HG03354 (cell line): ENCODE measurements around the gene IRGQ.

Source experiments
- ATAC-seq: cut with Tn5 transposase; IDR thresholded peaks from one replicate; pipeline ENCODE4 v1.9.1; 2021; ENCODE audit warnings: mild to moderate bottlenecking; ENCODE audit not compliant: unreplicated experiment, poor library complexity, severe bottlenecking

IRGQ gene

DNA sequence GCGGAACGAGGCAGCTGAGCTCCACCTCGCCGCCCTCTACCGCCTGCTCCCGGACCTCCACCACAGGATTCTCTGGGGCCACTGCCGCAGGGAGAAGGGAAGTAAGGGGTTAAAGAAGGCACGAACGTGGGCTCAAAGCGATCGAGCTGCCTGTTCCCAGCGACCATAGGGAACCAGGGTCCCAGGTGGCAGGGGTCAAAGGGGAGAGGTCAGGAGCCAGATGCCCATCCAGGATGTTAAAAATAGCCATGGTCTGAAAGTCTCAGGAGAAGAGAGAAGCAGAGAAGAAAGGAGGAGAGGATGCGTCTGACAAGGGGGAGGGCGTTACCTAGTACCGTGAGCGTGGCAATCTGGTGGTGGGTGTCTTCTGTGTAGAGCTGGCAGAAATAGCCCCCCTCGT lies 30.9 kb upstream of the IRGQ start:
- ATAC-seq: no peak

DNA sequence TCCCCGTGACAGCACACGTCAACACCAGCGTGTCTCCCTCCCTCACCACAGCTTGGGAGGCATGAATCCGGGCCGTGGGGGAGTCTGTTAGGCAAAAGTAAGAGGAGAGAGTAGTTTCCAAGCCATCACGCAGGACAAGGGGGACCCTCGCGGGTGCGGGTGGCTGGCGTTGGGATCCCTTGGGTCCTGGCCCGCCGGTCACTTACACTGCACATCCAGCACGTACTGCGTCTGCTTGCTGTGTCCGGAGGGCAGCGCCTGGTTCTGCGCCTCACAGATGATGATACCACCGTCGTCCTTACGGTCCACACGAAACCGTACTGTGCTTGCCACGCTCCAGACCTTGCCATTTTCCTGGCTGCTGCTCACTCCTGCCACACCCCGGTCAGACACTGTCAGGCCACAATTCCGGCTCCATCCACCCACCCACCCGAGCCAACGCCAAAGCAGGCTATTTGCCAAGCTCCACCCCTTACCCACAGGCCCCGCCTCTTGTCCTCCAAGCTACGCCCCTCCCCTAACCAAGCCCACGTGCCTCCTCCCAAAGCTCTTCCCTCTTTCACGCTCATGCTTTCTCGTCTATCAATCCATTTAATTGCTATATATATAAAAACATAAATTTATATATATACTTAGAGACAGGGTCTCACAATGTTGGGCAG lies 30.1 kb upstream of the IRGQ start:
- no peak for ATAC-seq

DNA sequence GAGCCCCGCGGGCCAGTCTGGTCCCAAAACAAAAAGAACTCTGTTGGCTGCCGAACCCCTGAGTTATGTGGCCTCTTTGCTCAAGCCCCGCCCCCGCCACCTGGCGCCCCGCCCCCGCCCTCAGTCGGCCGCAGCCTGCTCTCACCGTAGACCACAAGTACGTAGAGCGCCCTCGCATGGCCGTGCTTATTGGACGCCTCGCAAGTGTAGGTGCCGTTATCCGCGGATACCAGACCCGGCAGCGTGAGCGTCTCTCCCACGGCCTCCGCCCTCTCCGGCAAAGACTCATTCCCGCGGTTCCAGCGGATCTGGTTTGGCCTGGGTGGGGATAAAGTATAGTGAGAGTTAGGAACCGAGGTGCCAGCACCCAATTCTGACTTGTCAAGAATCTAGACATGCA lies 29.0 kb upstream of the IRGQ start:
- ATAC-seq: no peak

DNA sequence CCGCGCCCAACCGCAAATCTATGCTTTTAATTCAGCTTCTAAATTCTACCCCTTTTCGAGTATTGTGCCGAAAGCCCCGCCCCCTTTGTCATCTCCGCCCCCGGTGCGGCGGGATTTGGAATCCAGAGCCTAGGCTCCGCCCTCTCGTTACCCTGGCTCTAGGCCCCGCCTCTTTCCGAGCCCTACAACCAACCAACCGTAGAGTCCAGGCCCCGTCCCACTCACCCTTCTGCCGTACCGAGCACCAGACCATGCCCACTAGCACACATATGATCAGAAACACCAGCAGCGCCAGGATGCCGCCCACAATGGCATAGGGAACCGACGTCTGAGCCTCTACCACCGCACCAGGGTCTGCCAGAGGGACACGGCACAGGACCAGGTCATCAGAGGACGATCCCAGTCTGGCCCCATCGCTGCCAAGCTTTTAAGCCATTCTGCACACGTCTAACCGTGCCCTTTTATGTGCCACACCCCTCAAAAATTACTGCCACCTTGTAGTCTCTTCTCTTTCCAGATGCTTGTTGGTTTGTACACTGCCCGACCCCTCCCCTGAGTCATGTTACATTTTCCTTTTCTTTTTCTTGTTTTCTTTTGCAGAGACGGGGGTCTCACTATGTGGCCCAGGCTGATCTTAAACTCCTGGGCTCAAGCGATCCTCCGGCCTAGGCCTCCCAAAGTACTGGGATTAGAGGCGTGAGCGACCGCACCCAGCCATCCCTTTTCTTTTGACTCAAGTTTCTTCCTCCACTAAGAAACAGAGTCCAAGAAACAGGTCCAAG lies 28.1 kb upstream of the IRGQ start:
- ATAC-seq: no peak

DNA sequence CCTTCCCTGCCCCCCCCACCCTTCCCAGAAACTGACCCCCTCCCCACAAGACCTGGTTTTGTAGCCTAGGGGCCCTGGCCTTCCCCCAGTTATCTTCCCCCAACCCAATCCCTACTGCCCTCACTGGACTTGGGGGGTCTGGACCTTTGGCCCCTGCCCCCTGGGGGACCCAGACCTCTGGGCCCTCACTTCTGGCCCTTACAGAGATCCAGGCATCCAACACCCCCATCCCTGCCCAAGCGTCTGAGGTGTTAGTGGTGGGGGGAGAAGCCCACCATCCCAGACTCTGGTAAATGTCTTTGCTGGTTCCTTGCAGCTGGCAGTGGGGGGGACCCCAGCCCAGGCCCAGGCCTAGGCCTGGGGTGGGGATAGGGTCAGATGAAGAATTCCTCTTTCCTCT lies 27.0 kb upstream of the IRGQ start:
- no peak for ATAC-seq

DNA sequence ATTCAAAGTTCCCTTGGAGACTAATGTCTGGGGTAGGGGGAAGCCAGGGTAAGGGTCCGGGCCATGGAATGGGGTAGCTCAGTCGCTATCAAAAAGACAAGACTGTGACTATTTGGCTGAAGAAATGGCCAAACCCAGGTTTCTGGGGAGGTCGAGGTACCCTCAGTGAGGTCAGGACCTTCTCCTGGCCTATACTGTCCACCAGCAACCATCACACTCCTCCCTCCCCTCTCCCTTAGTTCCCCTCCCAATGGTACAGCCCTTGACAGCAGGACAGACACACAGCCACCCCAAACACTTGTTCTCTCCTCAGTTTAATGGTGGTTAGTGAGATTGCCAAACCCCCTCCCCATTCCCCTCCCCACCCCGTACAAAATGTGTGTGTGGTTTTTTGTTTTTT lies 26.1 kb upstream of the IRGQ start:
- no peak for ATAC-seq

DNA sequence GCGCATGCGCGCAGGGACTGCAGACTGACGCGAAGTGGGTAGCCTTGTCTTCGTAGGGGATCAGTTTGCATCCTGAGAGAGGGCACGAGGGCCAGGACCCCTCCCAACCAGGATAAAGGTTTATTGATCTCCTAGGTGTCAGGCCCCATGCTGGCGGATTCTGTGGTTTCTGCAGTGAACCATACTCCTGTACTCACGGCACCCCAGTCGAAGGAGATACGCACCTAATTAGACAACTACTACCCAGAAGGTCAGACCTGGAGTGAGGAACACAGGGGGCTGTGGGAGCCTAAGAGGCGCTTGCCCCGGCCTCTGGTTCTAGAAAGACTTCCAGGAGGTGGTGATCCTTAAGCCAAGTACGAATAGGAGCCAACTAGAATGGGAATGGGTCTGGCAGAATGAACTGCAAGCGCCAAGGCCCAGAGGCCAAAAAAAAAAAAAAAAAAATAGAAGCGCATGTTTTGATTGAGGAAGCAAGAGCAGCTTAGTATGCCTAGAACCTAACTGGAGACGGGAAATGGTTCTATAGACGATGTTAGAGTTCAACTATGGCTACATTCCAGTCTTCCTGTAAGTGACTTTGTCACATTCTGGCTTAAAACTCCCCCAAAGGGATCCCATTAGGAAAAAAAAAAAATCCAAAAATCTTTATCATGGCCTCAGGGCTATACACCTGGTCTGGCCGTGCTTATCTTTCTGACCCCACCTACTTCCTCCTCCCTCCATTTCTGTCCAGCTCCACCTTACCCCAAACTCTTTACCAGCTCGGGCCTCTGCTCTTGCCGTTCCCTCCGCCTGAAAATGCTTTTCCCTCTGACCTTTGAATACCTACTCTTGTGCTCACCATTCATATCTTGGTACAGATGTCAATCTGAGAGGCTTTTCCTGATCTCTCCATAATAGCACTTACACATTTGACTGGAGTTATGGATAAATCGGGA lies 24.4 kb upstream of the IRGQ start:
- no peak for ATAC-seq

DNA sequence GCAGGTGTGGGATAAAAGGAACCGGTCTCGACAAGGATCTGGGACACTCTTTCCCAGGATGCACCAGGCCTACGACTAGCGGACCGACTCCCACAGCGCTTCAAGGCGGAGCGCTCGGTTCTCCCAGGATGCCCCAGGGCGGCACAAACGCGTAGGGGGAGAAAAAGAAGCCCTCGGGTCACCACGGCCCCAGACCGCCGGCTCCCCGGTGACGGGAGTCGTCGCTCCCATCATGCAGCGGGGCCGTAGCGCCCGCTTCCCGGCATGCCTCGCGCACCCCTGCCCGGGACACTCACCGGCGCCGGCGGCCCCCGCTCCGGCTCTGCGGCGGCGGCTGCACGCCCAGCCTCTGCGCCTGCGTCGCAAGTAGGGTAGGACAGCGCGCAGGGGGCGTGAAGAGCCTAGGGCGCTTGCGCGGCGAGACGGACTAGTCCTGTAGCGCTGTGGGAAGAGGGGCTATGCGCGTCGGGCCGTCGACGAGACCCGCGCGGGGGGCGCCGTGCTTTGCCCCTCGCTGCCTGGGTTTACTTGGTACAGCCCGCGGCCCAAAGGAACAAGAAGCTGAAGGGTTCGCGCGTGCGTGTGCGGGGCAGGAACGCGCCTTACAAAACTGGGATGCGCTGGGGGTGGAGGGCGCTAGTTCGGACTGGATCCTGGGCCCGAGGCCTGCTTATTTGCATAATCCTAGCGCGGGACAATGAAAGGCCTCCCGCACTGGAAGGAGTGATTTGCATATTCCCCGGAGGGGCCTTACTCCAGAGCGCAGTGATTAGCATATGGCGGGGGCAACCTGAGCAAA lies 23.5 kb upstream of the IRGQ start, which contains the start of gene ZNF428:
Gene ZNF428 (minus strand): TSS at position 368 of the 799 bp plus-strand sequence. CDS start 5,325 bp downstream, outside the sequence.
- peak; percentile 75 for ATAC-seq

DNA sequence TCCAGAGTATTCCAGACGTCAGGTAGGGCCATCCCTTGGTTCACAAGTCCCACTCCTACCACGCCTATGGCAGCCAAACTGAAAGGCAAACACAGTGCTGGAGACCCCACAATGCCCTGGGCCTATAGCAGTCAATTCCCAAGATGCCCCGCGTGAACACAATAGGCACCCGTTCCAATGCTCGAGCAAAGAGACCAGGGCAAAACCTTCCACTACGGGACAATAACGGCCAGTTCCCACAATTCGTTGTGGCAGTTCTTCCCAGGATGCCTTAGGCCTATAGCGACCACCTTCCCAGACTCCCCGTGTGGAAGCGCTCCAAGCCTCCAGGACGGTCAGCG lies 23.0 kb upstream of the IRGQ start:
- ATAC-seq: peak; percentile 30

DNA sequence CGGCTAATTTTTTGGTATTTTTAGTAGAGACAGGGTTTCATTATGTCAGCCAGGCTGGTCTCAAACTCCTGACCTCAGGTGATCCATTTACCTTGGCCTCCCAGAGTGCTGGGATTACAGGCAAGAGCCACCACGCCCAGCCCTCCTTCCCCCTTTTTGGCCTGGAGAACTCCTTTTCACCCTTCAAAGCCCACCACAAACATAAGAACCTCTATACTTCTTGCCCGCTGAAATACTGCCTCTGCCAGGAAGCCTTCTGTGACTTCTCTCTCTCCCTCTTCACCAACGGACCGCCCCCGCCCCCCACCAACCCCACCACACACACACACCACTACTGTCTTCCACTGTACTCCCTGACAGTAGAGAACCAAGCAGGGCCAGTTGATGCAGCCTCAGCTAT lies 21.0 kb upstream of the IRGQ start:
- no peak for ATAC-seq

DNA sequence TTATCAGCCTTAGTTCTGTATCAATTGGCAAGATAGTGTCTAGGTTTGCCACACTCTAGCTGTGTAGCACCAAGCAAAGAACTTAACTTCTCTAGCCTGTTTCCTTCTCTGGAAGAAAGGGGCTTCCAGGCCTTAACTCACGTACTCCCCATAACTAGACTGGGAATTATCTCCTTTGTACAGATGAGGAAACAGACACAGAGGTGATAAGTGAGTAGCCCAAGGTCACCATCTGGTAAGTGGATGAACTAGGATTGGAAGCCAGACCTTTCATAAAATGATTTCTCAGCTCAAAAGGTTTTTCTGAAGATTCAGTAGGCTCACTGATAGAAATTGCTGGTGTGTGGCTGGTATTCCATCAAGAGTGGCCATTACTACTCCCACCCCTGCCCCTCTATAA lies 20.4 kb upstream of the IRGQ start:
- ATAC-seq: no peak

DNA sequence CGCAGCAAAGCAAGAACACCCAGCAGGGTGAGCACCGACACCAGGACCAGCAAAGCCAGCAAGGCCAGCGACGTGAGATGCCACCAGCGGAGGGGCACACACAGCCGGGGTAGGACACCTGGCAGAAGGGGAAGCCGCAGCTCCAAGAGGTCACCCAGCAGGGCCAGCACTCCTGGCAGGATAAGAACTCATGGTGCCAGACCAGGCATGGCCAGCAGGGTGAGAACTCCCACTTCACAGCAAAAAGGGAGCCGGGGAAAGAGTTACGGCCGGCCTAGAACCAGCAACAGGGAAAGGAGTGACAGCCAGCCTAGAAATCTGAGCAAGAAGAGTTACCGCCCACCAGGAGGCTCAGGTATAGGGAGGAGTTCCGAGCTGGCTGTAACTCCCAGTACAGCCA lies 16.4 kb upstream of the IRGQ start:
- no peak for ATAC-seq

DNA sequence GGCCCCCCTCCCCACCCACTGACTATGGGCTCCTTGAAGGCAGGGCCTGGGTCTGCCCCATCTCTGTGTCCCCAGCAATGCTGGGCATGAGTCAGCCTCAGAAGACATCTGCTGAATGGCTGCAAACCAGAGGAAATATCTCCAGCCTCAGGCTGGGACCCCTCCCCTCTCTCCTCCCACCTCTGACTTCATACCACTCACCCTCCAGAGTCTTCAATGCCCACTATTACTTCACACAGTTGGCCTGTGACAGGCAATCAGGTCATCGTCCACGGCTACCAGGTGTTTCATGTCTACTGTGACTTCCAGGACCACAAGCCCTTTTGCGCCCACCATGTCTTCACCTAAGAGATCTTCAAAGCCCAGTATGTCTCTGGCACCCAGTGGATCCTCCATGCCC lies 15.9 kb upstream of the IRGQ start, which contains the start of gene SRRM5:
Gene SRRM5 (plus strand): TSS at position 301 of the 400 bp plus-strand sequence. CDS start 34 bp downstream, at position 335.
- no peak for ATAC-seq

DNA sequence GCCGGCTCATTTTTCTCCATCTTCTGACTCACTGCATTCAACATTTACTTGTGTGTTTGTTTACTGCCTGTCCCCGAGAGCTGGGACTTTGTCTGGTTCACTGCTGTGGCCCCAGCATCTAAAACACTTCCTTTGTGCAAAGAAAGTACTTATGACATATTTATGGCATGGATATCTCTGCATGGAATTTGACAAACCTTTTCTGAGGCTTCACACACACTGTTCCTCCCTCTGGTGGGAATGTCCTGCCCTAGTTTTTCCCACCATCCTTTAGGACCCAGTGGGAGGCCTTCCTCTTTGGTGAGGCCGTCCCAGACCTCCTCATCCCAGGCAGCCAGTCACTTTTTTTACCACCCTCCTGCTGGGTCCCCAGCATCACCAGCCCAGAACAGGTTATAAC lies 14.6 kb upstream of the IRGQ start:
- no peak for ATAC-seq

DNA sequence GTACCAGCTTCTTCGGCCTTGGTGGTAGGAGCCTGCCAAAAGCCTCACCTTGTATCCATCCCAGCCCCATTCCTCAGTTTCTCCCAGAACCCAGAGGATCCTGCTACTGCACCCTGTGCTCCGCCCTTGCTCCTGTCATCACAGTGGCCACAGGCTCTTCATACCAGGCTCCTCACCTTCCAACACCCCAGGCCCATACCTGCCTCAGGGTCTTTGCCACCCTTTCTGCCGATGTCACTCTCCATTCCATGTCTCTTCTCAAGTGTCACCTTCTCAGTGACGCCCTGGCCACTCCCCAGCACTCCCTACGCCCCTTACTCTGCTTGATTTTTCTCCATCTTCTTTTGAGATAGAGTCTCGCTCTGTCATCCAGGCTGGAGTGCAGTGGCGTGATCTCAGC lies 13.9 kb upstream of the IRGQ start:
- ATAC-seq: no peak

DNA sequence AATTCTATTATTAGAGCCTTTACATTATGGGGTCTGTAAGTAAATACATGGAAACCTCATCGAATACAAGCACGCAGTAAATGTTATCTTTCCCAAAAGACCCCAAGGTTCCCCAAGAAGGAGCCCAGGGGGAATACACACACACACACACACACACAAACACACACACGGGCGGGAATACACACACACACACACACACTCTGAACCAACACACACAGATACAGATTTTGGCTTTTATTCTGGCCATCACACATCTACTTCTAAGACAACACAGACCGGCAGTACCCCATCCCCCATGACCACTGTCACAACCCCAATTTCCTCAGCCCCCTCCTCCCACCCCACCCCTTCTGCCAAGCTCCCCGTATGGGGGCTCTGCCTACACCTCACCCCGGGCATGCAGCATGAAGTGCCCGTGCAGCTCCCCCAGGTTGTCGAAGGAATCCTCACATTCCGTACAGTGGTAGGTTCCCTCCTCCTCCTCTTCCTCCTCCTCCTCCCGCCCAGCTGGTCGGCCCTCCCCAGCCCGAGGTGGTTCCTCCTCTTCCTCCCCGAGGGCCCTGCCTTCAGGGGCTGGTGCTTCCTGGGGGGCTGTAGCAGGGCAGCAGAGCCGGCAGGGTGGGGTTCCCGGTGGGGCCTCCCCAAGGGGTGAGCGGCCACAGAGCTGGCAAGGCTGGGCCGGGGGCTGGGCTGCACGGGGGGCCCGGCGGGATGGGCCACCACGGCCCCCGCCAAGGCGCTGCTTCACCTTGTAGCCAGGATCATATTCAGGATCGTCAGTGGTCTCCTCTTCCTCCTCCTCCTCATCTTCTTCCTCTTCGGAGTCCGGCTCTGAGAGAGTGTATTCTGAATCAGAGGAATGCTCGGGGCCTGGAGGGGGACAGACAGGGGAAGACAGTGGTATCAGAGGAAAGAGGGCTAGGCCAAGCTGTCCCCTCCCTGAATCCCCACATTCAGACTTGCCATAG lies 11.6 kb upstream of the IRGQ start:
- no peak for ATAC-seq

DNA sequence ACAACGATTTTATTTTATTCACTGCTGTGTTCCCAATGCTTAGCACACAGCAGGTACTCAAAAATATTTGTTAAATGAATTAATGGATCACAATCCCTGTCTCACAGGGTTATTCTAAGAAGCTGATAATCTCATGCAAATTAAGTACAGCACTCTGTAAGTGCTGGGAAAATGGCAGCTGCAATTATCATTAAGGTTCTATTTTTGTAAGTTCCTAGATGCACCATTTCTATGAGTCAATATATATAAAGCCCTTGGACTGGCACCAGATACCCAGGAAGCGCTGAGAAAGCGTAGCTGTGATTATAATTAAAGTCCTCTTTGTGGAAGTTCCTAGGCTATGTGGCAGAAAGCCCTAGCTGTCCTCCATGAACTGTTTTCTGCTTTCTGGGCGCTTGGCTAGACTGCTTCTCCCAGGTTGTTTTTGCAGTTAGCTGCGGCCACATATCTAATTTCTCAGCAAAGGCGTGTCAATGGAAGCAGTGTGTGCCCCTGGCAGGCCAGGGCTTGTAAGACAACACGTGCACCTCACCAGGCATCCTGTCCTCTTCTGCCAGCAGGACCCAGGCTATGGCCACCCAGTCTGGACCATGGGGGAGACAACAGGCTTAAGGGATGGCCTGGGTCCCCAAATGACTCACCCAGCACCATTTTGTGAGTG lies 10.8 kb upstream of the IRGQ start:
- no peak for ATAC-seq
